HG03575 (cell line): ENCODE results near the gene IFT57.

ENCODE experiments used
- ATAC-seq: cut with Tn5 transposase; IDR thresholded peaks from one replicate; pipeline ENCODE4 v1.9.1; 2021; ENCODE audit not compliant: unreplicated experiment, insufficient number of reproducible peaks, low FRiP score; ENCODE audit errors: extremely low read depth

Gene IFT57

GRCh38 chr3:108222853-108223565 is 785 bp upstream of the IFT57 start:
- no peak for ATAC-seq

- no peak for ATAC-seq
These were observed 831 bp downstream of the IFT57 start for GRCh38 chr3:108221393-108221792.

- no peak for ATAC-seq
These were observed 2.9 kb downstream of the IFT57 start for GRCh38 chr3:108219336-108219735.

- ATAC-seq = no peak
These were observed 3.4 kb downstream of the IFT57 start for GRCh38 chr3:108218811-108219210.

- no peak for ATAC-seq
These were observed 6.4 kb downstream of the IFT57 start for GRCh38 chr3:108215871-108216270.

GRCh38 chr3:108209579-108209978 is 12.6 kb downstream of the IFT57 start:
- no peak for ATAC-seq

GRCh38 chr3:108208831-108209230 is 13.4 kb downstream of the IFT57 start:
- peak; percentile 58 for ATAC-seq

- no peak for ATAC-seq
These were observed 19.4 kb downstream of the IFT57 start for GRCh38 chr3:108202834-108203233.

- no peak for ATAC-seq
These were observed 20.1 kb downstream of the IFT57 start for GRCh38 chr3:108202080-108202479.

GRCh38 chr3:108201258-108201657 is 21.0 kb downstream of the IFT57 start:
- no peak for ATAC-seq

GRCh38 chr3:108200578-108200977 is 21.6 kb downstream of the IFT57 start:
- ATAC-seq = no peak

GRCh38 chr3:108200024-108200423 is 22.2 kb downstream of the IFT57 start:
- no peak for ATAC-seq

- no peak for ATAC-seq
These were observed 30.8 kb downstream of the IFT57 start for GRCh38 chr3:108191394-108191793.

GRCh38 chr3:108190346-108190745 is 31.9 kb downstream of the IFT57 start:
- ATAC-seq = no peak

GRCh38 chr3:108189440-108189839 is 32.8 kb downstream of the IFT57 start:
- no peak for ATAC-seq

- ATAC-seq = no peak
These were observed 36.7 kb downstream of the IFT57 start for GRCh38 chr3:108185536-108185935.

- no peak for ATAC-seq
These were observed 37.4 kb downstream of the IFT57 start for GRCh38 chr3:108184824-108185223.

- no peak for ATAC-seq
These were observed 38.3 kb downstream of the IFT57 start for GRCh38 chr3:108183971-108184370.

GRCh38 chr3:108183181-108183580 is 39.0 kb downstream of the IFT57 start:
- no peak for ATAC-seq

- no peak for ATAC-seq
These were observed 39.9 kb downstream of the IFT57 start for GRCh38 chr3:108182339-108182738.

- ATAC-seq = no peak
These were observed 41.1 kb downstream of the IFT57 start for GRCh38 chr3:108181172-108181571.
